NCI-H526 (cell line): ENCODE results near the gene NT5DC4.
A peak's percentile ranks its signal among the peaks of the same experiment; 100 is the strongest.

ENCODE experiments used
- DNase-seq, 2 experiments: peaks; one replicate each; lab custom pipeline; 2025; lab: John Stamatoyannopoulos, UW

NT5DC4 gene

DNA sequence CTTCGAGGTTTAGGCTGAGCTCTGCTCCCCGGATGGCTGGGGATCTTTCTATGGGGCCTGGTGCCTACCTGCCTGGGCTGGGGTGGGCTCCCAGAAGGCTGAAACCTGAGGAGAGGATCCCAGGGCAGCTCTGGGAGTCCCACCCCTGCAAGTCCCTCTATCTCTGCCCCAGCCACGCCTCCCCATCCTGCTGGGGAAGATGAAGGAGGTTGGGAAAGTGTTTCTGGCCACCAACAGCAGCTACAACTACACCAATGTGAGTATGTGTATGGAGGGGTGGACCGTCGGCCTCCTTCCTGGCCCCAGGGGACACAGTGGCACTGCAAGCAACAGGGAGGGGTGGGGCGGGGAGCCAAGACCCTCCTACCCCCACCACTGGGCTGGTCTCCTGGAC is 2.7 kb downstream of the NT5DC4 start:
- DNase-seq = no peak

DNA sequence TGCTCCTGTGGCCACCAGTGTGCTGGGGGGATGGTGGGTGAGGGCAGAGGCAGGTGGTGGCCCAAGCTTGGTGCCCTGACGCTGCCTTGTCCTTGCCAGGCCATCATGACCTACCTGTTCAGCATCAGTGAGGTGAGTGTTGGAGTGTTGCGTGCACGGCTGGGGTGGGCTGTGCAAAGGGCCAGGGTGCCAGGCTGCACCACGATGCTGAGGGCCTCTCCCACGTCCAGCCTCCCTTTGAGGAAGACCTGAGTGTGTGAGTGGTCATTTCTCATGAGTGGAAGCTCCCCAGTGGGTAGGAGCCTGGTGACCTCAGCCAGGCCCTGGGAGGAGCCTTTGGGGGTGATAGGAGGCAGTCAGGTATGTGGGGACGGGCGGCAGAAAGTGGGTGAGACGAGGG is 3.2 kb downstream of the NT5DC4 start:
- DNase-seq = no peak

DNA sequence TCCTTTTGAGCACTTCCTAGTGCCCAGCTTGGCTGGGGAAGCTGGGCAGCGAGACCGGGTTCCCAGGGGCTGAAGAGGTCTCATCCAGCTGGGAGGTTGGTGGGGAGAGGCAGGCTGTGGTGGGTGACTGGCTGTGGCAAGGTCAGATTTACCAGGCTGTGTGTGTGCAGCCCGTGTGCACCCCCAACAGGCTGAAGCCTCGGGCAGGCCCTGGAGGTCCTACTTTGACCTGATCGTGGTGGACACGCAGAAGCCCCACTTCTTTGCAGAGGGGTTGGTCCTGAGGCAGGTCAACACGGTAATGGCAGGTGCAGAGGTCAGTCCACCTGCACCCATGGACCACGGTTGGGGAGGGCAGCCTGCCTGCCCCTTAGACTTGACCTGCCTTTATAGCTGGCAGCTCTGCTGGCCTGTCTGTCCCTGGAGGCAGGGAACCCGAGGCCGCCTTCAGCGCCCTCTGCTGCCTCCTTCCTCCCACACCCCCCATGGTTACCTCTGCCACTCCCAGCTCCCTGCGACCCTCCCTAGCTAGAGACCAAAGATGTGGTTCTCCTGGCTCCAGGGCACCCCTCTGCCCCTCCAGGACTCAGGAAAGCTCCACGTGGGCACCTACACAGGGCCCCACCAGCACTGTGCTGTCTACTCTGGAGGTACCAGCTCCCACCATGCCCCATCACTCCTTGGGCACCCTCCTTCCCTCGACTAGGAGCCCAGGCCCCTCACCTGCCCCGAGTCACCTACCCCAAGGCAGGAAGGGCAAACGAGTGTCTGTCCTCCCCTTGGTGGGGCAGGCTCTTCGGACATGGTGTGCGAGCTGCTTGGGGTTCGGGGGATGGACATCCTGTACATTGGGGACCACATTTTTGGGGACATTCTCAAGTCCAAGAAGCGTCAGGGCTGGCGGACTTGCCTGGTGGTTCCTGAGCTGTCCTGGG is 4.0 kb downstream of the NT5DC4 start:
- peak in 1 of 2 experiments; percentile 32 for DNase-seq

DNA sequence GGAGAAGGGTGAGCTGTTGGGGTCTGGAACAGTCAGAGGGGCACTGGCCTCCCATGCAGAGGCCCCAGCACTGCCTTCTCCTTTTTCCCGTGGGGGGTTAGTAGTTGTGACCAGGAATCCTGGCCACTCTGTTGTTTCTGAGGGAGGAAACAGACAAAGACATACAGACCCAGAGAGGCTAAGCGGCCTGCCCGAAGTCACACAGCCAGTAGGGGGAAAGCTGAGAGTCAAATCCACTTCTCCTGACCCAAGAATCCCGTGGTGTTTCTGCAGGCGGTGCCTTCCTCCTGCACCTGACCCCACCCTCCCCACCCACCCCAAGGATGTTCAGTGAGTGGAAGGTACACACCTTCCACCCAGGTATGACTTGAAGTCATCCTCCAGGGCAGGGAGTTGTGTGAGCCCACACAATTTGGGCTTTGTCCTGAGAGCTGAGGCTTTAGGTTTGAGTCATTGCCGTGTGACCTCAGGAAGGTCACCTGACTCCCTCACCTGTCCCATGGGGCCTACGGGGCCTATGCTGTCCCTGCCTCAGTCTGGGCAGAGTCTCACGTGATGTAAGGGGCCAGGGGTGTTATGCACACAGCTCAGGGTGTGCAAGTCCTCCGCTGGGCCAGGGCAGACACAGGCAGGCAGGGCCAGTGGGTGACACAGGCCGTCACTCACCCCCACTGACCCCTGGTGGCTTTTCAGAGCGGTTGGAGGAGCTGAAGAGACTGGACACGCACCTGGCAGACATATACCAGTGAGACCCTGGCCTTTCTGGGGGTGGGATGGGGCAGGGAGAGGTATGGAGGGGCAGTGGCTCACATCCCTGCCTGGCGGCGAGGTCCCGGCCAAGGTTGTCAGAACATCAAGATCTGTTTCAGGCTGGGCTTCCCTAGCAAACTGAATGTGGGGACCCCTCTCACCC is 5.0 kb downstream of the NT5DC4 start:
- DNase-seq = peak in 1 of 2 experiments; percentile 43

DNA sequence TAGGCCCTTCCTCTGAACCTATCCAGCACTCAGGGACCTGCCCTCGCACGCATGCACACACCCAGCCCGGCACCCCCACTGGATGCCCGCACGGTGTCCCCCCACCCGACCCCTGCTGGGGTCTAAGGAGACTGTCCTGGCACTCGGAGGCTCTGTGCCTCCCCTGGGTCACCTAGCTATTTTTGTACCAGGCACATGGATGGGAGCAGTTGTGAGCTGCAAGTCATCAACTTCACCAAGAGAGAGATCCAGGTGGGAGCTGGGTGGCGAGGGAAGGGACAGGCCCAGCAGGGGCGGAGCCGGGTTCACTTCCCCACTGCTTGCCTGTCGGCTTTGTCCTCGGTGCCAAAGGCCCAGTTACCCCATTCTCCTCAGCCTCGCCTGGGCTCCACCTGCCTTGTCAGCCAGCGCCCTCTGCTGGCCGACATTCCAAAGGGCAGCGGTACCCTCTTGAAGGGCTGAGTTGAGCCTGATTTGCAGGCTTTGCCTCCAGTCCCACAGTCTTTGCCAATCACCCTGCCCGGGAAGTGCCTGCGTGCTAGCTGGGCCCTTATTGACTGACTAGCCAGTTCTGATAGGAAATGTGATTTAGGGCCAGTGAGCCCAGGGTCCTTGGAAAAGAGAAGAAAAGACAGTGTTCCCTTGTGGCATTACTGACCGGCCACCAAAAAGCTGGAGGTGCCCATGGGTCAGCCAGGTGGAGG is 5.8 kb downstream of the NT5DC4 start:
- DNase-seq = peak; percentile 73 to 95

DNA sequence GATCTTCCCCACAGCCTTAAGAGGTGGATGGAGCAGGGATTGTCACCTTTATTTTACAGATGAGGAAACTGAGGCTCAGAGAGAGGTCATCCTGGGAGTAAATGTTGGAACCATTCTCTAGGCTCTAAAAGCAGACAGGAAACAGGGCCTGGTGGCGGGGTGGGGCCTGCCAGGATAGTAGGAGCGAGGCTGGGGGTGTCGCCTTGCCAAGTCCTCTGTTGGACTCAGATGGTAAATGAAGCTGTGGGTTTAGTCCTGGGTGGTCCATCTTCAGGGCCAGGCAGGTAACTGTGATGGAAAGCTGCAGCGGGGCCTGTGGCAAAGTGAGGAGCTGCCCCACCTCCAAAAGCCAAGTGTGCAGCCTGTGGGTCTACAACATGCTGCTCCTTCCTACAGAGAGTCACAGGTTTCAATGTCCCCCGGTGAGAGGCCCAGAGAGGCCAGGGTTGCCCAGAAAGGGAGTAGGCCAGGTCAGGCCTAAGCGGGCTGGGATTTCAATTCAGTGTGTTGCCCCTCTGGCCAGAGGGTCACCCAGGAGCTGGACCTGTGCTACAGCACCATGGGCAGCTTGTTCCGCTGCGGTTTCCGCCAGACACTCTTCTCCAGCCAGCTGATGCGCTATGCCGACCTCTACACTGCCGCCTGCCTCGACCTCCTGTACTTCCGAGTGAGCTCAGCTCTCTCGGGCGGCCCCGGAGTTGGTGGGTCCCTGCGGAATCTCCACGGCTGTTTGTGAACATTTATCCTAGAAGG is 6.6 kb downstream of the NT5DC4 start:
- no peak for DNase-seq

DNA sequence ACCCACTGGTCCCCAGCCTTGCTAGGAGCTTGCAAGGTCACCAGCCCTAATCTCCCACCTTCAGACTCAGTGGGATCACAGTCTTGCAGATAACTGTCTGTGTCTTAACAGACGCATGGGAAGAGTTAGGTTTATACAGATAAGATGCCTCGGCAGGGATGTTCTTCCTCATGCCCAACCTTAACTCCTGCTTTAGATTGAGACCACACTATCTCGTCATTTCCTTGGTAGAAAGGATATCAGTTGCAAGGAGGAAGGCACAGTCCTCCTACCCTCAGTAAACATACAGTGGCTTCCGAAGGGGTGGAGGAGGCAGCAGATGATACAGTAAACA is 7.2 kb downstream of the NT5DC4 start:
- DNase-seq = no peak

DNA sequence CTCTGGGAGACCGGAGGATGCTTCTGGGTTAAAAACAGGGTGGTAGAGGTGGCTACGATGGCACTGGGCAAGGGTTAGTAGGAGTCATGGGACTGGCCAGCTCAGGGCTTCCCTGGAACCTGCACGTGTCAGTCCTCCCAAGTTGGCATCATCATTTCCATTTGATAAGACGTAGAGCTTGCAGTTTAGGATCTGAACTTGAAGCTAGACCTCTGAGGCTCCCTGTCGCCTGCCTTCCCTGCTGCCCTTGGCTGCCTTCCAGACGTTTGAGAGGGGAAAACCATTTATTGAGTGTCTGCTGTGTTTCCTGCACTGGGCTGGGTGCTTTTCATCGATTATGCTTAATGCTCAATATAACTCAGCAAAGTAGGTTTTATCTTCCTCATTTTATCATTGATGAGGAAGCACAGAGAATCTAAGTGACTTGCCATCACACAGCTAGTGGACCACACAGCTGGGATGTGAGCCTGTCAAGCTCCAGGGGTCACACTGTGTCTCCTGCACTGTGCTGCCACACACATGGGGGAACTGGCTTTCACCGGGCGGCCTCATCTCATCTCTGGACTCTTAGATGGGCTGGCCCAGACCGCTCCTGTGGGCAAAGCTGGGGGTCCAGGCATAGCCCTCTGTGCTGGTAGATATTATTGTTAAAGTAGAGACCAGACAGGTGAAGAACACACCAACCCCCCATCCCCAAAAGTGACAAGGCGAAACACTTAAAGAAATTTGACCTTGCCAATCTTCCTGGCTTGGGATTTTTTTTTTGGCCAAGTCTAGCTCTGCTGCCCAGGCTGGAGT is 7.8 kb downstream of the NT5DC4 start:
- no peak for DNase-seq

DNA sequence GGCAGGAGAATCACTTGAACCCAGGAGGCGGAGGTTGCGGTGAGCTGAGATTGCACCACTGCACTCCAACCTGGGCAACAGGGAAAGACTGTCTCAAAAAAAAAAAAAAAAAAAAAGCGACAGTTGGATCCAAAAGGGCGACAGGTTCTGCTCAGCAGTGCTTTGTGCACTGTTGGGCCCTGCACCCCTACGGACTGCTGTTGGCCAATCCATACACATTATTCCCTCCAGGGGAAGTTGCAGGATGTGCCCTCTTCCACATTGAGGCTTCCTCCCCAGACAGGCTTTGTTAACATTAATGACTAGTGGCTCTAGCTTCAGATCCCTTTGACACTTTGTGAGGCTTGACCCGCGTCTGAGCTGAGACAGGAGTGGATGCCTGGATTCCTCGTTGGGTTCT is 9.4 kb downstream of the NT5DC4 start:
- no peak for DNase-seq

DNA sequence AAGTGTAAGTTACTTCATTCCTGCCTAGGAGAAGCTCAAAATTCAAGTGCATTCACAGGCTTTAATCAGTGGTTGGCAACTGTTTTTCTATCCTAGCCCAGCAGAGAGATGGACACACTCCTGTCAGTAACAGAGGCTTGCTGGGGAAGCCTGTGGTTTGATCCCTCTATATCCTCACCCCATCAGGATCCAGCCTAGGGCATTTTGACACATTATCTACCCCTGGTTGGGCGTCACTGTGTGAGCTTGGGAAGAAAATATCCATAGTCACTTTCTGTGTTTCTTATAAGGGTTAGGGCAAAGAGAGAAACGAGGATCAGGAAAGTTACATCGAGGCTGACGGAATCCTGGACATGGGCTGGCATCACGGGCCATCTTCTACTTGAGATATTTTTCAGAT is 10.0 kb downstream of the NT5DC4 start:
- DNase-seq = no peak

DNA sequence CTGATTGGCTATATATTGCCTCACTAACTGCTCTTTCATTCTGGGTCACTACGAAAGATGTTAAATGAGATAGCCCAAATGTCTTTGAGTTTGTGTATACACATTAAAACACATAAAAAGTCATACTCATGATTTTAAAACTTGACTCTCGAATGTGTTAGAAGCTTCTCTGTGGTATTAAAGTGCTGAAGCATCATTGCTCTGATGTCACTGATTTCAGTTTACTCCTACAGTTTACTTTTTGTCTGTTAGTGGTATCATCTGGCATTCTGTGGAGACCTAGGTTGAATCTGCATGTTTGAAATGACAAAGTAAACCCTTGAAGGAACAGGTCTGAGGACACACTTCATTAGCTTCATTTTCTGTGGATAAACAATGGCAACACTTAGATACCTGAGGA is 10.7 kb downstream of the NT5DC4 start:
- no peak for DNase-seq

DNA sequence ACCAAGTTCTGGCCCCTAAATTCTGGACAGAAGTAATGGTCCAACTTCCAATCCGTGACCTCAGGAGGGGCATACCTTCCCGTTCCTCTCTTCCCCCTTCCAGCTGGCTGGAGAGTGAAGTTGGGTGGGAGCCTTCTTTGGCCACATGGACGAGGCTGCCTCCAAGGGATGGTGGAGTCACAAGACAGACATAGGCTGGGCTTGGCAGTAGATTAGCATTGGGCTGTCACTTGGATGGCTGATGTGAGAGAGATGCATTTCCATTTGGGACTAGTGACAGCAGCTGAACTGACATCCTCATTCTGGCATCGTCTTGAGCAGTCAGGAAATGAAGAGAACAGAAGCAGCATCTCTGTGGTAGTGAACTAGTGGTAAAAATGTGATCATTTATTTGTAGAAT is 12.6 kb downstream of the NT5DC4 start:
- DNase-seq = no peak

DNA sequence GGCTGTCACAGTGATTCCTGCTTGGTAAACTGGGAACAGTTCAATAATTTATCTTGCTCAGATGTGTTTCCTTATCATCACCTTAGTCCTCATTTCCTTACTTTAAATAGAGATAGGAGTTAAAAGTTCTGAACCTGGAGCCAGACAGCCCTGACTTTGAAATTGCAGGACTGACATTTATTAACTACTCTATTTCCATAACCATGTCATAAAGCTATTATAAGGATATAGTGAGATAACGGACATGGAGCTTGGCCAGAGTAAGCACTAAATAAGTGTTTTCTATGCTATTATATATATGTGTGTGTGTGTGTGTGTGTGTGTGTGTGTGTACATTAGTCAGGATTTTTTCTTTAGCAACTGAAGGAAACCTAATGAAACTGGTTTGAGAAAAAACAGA is 13.1 kb downstream of the NT5DC4 start:
- DNase-seq = no peak

DNA sequence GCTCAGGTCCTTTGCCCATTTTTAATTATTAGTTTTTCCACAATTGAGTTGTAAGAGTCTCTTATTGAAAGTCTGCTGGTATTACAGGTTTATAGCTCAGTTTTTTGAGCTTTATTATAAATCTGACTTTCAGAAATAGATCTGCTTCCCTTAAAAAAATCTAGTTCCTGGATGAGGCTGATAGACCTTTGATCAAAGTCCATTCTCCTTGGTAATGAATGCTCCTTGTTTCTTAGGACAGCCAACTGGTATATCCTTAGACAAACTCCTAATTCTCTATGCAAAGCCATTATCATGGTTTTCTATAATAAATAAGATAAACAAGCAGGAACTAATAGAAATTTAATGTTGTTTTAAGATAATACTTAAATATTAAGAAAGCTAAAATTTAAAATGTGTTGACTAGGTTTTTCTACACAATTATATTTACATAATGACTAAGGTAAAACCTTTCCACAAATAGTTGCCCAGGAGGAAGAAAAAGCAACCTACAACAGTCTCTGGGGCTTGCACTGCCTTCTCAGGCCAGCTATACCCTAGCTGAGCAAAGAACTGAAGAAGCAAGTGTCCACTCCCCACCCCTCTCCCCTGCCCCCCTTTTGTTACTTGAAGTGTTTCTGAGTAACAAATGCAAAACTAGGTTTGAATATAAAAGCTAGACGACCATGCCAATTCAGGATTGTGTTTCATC is 16.9 kb downstream of the NT5DC4 start:
- DNase-seq = no peak

DNA sequence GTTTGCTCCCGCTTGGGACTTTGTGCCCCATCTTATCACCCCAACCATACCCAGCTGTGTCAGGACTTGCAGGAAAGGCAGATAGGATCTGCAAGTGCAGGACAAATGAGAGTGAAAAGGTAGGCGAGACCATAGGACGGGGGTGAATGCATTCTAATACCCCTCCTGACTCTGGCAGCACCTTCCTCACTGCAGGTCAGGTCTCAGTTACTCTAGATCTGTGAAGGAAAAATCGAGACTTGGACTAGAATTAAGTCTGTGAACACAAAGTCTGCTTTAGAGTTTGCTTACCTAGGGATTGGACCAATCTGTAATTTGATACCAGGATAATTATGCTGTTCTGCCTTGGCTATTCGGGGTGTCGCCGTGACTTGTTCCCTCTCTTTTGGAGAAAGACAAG is 19.7 kb downstream of the NT5DC4 start:
- no peak for DNase-seq

DNA sequence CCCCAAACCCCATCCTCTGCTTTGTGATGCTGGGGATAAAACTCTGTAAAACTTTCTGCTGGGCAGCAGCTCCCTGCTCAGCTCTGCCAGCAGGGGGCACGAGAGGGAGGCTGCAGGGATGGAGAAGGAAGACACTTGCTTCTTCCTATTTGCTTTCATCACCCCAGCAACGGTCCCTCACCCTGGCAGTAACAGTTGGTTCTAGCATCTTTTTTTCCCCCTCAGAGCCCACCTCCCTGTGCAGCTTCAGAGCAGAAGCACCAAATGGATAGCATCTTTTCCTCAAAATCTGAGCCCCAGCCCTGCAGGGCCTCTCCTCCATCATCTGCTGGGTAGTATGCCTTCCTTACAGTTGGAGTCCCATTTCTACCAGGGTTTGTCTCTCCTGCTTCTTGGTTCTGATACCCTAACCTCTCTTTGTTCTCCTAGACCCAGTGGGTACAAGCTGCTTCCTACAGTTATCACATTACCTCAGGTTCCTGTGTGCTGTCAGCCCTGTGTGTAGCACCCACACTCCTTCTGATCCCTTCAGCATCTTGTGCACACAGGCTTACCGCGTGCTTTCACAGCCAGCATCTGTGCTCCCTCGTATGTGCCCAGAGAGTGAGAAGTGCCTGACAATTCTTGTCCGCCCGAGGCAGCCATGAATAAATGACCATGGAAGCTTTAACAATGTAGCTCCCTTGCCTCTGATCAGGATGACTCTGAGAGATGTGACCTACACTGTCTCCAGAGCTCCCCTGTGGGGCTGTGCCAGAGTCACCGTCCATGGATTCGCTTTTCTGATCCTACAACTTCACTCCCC is 29.1 kb downstream of the NT5DC4 start:
- DNase-seq = peak; percentile 25 to 72

DNA sequence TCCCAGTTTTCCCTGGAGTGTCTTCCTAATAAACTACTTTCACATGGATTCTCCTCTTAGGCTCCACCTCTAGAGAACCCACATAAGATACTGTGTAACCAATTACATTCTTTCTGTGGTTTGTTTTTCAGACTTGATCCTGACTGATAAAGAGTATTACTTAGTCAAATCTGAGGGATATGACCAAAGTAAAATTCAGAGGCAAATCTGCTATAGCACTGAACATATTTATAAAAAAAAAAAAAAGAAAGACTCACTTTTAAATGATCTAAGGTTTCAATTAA is 29.7 kb downstream of the NT5DC4 start:
- no peak for DNase-seq

DNA sequence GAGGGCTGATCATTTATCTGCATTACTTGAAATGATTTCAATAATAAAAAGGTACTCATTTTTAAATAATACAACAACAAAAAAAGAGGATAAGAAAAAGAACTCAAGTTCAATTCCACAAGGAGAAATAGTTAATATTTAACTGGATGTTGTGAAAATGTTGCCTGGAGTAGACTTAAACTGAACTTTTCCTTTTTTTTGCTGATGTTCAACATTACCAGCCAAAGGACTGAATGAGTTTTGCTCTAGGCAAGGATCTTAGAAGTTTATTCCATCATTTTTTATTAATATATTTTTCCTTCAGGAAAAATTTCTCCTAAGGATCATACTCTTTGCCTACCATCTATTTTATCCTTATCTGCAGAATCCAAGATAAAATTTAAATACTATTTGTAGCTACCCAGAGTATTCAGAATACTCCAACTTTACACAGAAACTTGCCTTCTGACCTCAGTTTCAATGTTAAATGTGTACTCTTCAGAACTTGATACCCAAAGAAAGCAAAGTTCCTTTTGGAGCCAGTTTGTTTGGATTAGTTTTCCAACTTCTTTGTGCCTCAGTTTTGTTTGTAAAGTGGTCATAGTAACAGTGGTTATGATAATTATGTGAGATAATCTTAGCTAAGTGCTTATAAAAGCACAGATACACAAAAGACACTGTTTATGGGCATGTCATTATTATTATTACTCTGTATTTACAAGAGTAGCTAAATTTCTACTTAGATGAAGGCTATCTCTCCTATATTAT is 30.8 kb downstream of the NT5DC4 start:
- no peak for DNase-seq

DNA sequence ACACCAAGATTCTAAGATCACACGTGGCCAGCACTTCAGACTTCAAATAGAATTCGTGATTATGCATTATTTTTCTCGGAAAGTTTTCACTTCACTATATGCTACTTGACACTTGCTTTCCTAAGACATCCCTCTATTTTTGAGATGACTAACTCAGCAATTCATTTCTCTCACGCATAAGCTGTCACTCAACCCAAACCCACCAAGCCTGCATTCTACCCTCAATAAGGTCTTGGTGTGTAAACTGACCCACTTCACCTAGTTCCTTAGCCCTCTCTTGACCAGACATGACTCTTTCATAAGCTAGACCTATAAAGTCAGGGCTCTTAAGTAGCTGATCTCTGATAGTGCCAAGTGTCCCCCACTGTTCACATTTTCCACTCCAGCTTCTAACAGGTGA is 31.8 kb downstream of the NT5DC4 start:
- no peak for DNase-seq
